PC-3 (cell line): ENCODE measurements around the gene ITCH. TPM values are rescaled to one million over a fixed set of nuclear protein-coding genes. Genes with fewer than 3 reads are reported as not detected.

ENCODE experiments used
- ATAC-seq: fragments of 200-7000 bp; cut with Tn5 transposase; 2 replicates; pipeline ENCODE4 v1.9.1; 2020; ENCODE audit warnings: mild to moderate bottlenecking, moderate library complexity
- BruUV-seq: library from RNA; stranded (reverse); fragments of 400-500 nt; replicated peaks from 2 replicates; lab custom pipeline; 2021; lab: Mats Ljungman, UMichigan
- CTCF ChIA-PET: fragments of 300-600 bp; sonication (Branson Sonifier 250); formaldehyde crosslinking; loops from one replicate; lab custom pipeline; 2022; ENCODE audit warnings: antibody characterized with exemption; lab: Charles Lee
- POLR2A ChIA-PET: fragments of 300-600 bp; sonication (Branson Sonifier 250); formaldehyde crosslinking; loops from one replicate; lab custom pipeline; 2022; ENCODE audit warnings: antibody characterized with exemption; ENCODE audit not compliant: unreplicated experiment; lab: Charles Lee
- DNase-seq: peaks from one replicate; pipeline ENCODE4 v3.0.0-alpha.2; 2015
- H2AFZ ChIP-seq: fragments of 300-600 bp; sonication (generic); 2 replicates; pipeline ENCODE4 v1.6.0; 2016; ENCODE audit warnings: antibody characterized with exemption, low read length
- H3F3A ChIP-seq: fragments of 300-600 bp; sonication (generic); one replicate; pipeline ENCODE4 v1.6.0; 2017; ENCODE audit warnings: antibody characterized with exemption, low read length, control low read depth, mild to moderate bottlenecking; ENCODE audit not compliant: unreplicated experiment
- H3K27ac ChIP-seq: fragments of 300-600 bp; sonication (generic); 2 replicates; pipeline ENCODE4 v1.5.1; 2016; ENCODE audit warnings: mild to moderate bottlenecking, low read length
- H3K27me3 ChIP-seq: fragments of 300-600 bp; sonication (generic); 2 replicates; pipeline ENCODE4 v1.6.1; 2016; ENCODE audit warnings: low read length, mixed read lengths
- H3K36me3 ChIP-seq: fragments of 300-600 bp; sonication (generic); 2 replicates; pipeline ENCODE4 v1.6.1; 2016; ENCODE audit warnings: low read depth, mixed run types, low read length, mixed read lengths
- H3K4me1 ChIP-seq: fragments of 300-600 bp; sonication (generic); 2 replicates; pipeline ENCODE4 v1.5.1; 2016; ENCODE audit warnings: low read length; ENCODE audit not compliant: insufficient read depth
- H3K4me2 ChIP-seq: fragments of 300-600 bp; sonication (generic); 2 replicates; pipeline ENCODE4 v1.6.0; 2016; ENCODE audit warnings: low read length
- H3K4me3 ChIP-seq: fragments of 300-600 bp; sonication (generic); 2 replicates; pipeline ENCODE4 v1.5.1; 2016; ENCODE audit warnings: mild to moderate bottlenecking, low read length, mixed read lengths
- H3K79me2 ChIP-seq: fragments of 300-600 bp; sonication (generic); 2 replicates; pipeline ENCODE4 v1.6.1; 2017; ENCODE audit warnings: low read length, mixed read lengths
- H3K9ac ChIP-seq: fragments of 300-600 bp; sonication (generic); 2 replicates; pipeline ENCODE4 v1.6.0; 2016; ENCODE audit warnings: mild to moderate bottlenecking, low read length
- H3K9me2 ChIP-seq: fragments of 300-600 bp; sonication (generic); replicated peaks from 2 replicates; pipeline ENCODE4 v1.6.1; 2016; ENCODE audit warnings: mixed run types, low read length, mixed read lengths
- H3K9me3 ChIP-seq: fragments of 300-600 bp; sonication (generic); 2 replicates; pipeline ENCODE4 v1.6.1; 2016; ENCODE audit warnings: low read length, mixed read lengths
- H4K20me1 ChIP-seq: fragments of 300-600 bp; sonication (generic); 2 replicates; pipeline ENCODE4 v1.6.1; 2016; ENCODE audit warnings: low read length, mixed read lengths
- CTCF ChIP-seq: fragments of 300-600 bp; sonication (generic); conservative IDR thresholded peaks from 2 replicates; pipeline ENCODE4 v1.5.1; 2017; ENCODE audit warnings: antibody characterized with exemption, low read depth, mild to moderate bottlenecking, low read length
- EZH2 ChIP-seq: fragments of 300-600 bp; sonication (generic); IDR thresholded peaks from one replicate; pipeline ENCODE4 v1.6.1; 2017; ENCODE audit warnings: antibody characterized with exemption, mild to moderate bottlenecking, low read length; ENCODE audit not compliant: unreplicated experiment
- EZH2phosphoT487 ChIP-seq: fragments of 300-600 bp; sonication (generic); IDR thresholded peaks from 2 replicates; pipeline ENCODE4 v1.6.1; 2018; ENCODE audit warnings: mild to moderate bottlenecking, antibody characterized with exemption, low read length, borderline replicate concordance
- intact Hi-C: fragments of 100-400 bp; cut with micrococcal nuclease; formaldehyde crosslinking; loops from 2 replicates; pipeline ENCODE4 v1.9.0; 2023
- total RNA-seq: library from RNA; depleted of rRNA; stranded (reverse); fragments of >200 nt; gene quantifications from 2 replicates; pipeline ENCODE4 v1.2.3, GENCODE V29; 2014

ITCH gene
- total RNA-seq, 1 experiment from 2014 or later: 54.8 TPM

GRCh38 chr20:34458631-34459030 lies 95.6 kb downstream of the ITCH start:
- Histone ChIP-seq H3K9me3 (no peaks in the 10 kb centered on the region), H3K4me3 (no peak overlapping the region), H3K4me1 (no peaks in the 10 kb centered on the region), H3K4me2 (no peak overlapping the region), H3K36me3 (peaks cover 43% of the 10 kb centered on the region), H3K27me3 (no peaks in the 10 kb centered on the region), H3K79me2 (no peaks in the 10 kb centered on the region), H4K20me1 (no peaks in the 10 kb centered on the region), H3K27ac (no peak overlapping the region), H2AFZ (no peak overlapping the region), H3F3A (no peaks in the 10 kb centered on the region), H3K9ac (no peak overlapping the region), H3K9me2 (no peaks in the 10 kb centered on the region)
- no TSS peak for BruUV-seq
- TF ChIP-seq EZH2phosphoT487 (no peak), CTCF (no peak)
- ChIA-PET CTCF (no interaction called here), POLR2A (no interaction called here)
- ATAC-seq (no peak), DNase-seq (no peak)
- intact Hi-C loops: no loop called here

GRCh38 chr20:34459209-34459897 lies 96.3 kb downstream of the ITCH start:
- H3K4me2 ChIP-seq: no peak overlapping the region
- H3K27ac ChIP-seq: no peak overlapping the region
- no peaks in the 10 kb centered on the region for H3K27me3 ChIP-seq
- no peaks in the 10 kb centered on the region for H3F3A ChIP-seq
- H2AFZ ChIP-seq: no peak overlapping the region
- intact Hi-C loops: no loop called here
- POLR2A ChIA-PET: no interaction called here
- no peaks in the 10 kb centered on the region for H3K9me3 ChIP-seq
- H3K4me3 ChIP-seq: no peak overlapping the region
- H3K9me2 ChIP-seq: no peaks in the 10 kb centered on the region
- no peaks in the 10 kb centered on the region for H4K20me1 ChIP-seq
- ATAC-seq (no peak), DNase-seq (no peak)
- CTCF ChIA-PET: no interaction called here
- TF ChIP-seq EZH2 (no peak), EZH2phosphoT487 (no peak), CTCF (no peak)
- no TSS peak for BruUV-seq
- peaks cover 46% of the 10 kb centered on the region for H3K36me3 ChIP-seq
- no peaks in the 10 kb centered on the region for H3K4me1 ChIP-seq
- H3K9ac ChIP-seq: no peak overlapping the region
- no peaks in the 10 kb centered on the region for H3K79me2 ChIP-seq

GRCh38 chr20:34461779-34462087 lies 98.7 kb downstream of the ITCH start:
- Histone ChIP-seq H3K9me3 (no peaks in the 10 kb centered on the region), H3K9me2 (no peaks in the 10 kb centered on the region), H3F3A (peaks cover 7% of the 10 kb centered on the region), H3K4me3 (no peak overlapping the region), H3K79me2 (no peaks in the 10 kb centered on the region; the same call in 1 of the 2 replicates), H3K9ac (no peak overlapping the region), H3K27me3 (no peaks in the 10 kb centered on the region), H2AFZ (no peak overlapping the region), H3K4me2 (no peak overlapping the region), H4K20me1 (no peaks in the 10 kb centered on the region), H3K36me3 (peaks cover 49% of the 10 kb centered on the region), H3K27ac (no peak overlapping the region), H3K4me1 (no peaks in the 10 kb centered on the region)
- intact Hi-C loops: no loop called here
- BruUV-seq: no TSS peak
- ChIA-PET POLR2A (no interaction called here), CTCF (no interaction called here)
- TF ChIP-seq CTCF (no peak), EZH2 (no peak)
- peak; percentile 8 for DNase-seq
- ATAC-seq: no peak
